ENCODE results near the gene TMEM154.

The TMEM154 gene

DNA sequence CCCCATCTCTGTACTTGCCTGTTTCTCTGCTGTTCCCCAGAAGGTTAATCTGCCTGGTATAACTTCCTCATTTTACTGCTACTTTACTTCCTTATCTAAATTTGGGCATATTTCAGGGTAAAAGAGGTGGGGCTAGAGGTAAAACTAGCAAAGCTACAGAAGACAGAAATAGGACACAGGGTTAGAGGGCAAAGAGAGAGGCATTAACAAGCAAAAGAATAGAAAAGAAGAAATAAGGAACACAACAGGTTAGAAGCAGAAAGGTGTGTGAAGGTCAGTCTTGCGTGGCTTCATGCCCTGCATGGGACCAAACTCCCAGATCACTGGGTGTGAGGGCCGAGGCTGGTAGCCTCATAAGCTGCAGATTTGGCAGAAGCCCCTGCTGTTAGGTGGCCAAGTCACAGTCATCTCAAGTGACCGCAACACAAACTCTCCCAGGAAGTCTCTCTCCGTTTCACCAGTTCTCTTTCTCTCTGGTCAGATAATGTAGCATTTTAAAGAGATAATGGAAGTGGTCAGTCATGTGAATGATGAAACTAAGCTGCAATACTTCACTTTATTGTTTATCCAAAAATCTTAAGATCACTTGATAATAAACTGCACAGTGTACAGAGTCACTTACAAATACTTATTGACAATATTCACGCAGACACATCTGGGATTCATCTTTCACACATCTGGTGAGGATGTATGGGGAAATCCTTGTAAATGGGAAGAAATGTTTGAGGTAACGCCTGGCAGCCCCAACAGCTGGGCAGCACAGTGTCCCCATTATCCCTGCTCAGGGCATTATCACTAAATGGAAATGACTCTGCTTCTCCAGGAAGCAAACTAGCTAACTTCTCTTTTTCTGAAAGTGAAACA lies 16.4 kb downstream of the TMEM154 start:
- Histone ChIP-seq H3K36me3 (replicated peaks) (no peaks in the 10 kb centered on the region), H3K27me3 (replicated peaks) (no peaks in the 10 kb centered on the region), H3K4me3 (ENCODE audit: low read depth, low read length) (no peak overlapping the region), H3K27ac (no peak overlapping the region)
- TF ChIP-seq, protein P1, sequence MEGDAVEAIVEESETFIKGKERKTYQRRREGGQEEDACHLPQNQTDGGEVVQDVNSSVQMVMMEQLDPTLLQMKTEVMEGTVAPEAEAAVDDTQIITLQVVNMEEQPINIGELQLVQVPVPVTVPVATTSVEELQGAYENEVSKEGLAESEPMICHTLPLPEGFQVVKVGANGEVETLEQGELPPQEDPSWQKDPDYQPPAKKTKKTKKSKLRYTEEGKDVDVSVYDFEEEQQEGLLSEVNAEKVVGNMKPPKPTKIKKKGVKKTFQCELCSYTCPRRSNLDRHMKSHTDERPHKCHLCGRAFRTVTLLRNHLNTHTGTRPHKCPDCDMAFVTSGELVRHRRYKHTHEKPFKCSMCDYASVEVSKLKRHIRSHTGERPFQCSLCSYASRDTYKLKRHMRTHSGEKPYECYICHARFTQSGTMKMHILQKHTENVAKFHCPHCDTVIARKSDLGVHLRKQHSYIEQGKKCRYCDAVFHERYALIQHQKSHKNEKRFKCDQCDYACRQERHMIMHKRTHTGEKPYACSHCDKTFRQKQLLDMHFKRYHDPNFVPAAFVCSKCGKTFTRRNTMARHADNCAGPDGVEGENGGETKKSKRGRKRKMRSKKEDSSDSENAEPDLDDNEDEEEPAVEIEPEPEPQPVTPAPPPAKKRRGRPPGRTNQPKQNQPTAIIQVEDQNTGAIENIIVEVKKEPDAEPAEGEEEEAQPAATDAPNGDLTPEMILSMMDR (IDR thresholded peaks at IDR 0.05; ENCODE audit: low read depth, low read length, missing control alignments) = no peak
- in situ Hi-C loops (cut with HindIII; ENCODE audit: low pct_ligation_motif_present, low sequenced_read_pairs) = no loop called here
- no peak for DNase-seq

GRCh38 chr4:152661649-152662048 lies 18.1 kb downstream of the TMEM154 start:
- DNase-seq = no peak
- Histone ChIP-seq H3K4me3 (ENCODE audit: low read depth, low read length) (no peak overlapping the region), H3K27me3 (replicated peaks) (no peaks in the 10 kb centered on the region), H3K36me3 (replicated peaks) (no peaks in the 10 kb centered on the region), H3K27ac (no peak overlapping the region)
- in situ Hi-C loops (cut with HindIII; ENCODE audit: low pct_ligation_motif_present, low sequenced_read_pairs) = no loop called here
- TF ChIP-seq, protein P1 (IDR thresholded peaks at IDR 0.05; ENCODE audit: low read depth, low read length, missing control alignments) = no peak

- no peaks in the 10 kb centered on the region for H3K36me3 ChIP-seq (replicated peaks)
- no peaks in the 10 kb centered on the region for H3K27me3 ChIP-seq (replicated peaks)
- no peak overlapping the region for H3K27ac ChIP-seq
- DNase-seq = no peak
- in situ Hi-C loops (cut with HindIII; ENCODE audit: low pct_ligation_motif_present, low sequenced_read_pairs) = no loop called here
- TF ChIP-seq, protein P1 (IDR thresholded peaks at IDR 0.05; ENCODE audit: low read depth, low read length, missing control alignments) = no peak
- no peak overlapping the region for H3K4me3 ChIP-seq (ENCODE audit: low read depth, low read length)
Measured at GRCh38 chr4:152660526-152660925, 19.3 kb downstream of the TMEM154 start.

GRCh38 chr4:152659806-152660205 lies 20.0 kb downstream of the TMEM154 start:
- Histone ChIP-seq H3K27ac (no peak overlapping the region), H3K36me3 (replicated peaks) (no peaks in the 10 kb centered on the region), H3K27me3 (replicated peaks) (no peaks in the 10 kb centered on the region), H3K4me3 (ENCODE audit: low read depth, low read length) (no peak overlapping the region)
- in situ Hi-C loops (cut with HindIII; ENCODE audit: low pct_ligation_motif_present, low sequenced_read_pairs) = no loop called here
- TF ChIP-seq, protein P1 (IDR thresholded peaks at IDR 0.05; ENCODE audit: low read depth, low read length, missing control alignments) = no peak
- no peak for DNase-seq

- no peak overlapping the region for H3K27ac ChIP-seq
- in situ Hi-C loops (cut with HindIII; ENCODE audit: low pct_ligation_motif_present, low sequenced_read_pairs) = no loop called here
- no peak overlapping the region for H3K4me3 ChIP-seq (ENCODE audit: low read depth, low read length)
- H3K36me3 ChIP-seq (replicated peaks) = no peaks in the 10 kb centered on the region
- no peak for DNase-seq
- no peaks in the 10 kb centered on the region for H3K27me3 ChIP-seq (replicated peaks)
- TF ChIP-seq, protein P1 (IDR thresholded peaks at IDR 0.05; ENCODE audit: low read depth, low read length, missing control alignments) = no peak
Measured at GRCh38 chr4:152657657-152658056, 22.1 kb downstream of the TMEM154 start.
